Left lung (tissue), 10 donors: ENCODE data around the gene FAT1. TPM values are rescaled to one million over a fixed set of nuclear protein-coding genes. Genes with fewer than 3 reads are reported as not detected.

Experiments
- ATAC-seq: fragments of 200-7000 bp; cut with Tn5 transposase; one replicate; pipeline ENCODE4 v1.9.1; 2020; ENCODE audit warnings: moderate library complexity
- DNase-seq, 4 donors: peaks; one replicate each; pipeline ENCODE4 v3.0.0-alpha.2; 2013 to 2020
- H3K27ac ChIP-seq, 2 donors: fragments of 200-600 bp; sonication (generic) in 1 of 2; one replicate each; pipeline versions ENCODE4 v1.5.0 to v1.8.0; 2020 to 2021
- H3K27me3 ChIP-seq, 2 donors: fragments of 200-600 bp; sonication (generic) in 1 of 2; one replicate each; pipeline versions ENCODE4 v1.5.0 to v1.8.0; 2020 to 2021
- H3K36me3 ChIP-seq, 2 donors: fragments of 200-600 bp; sonication (generic) in 1 of 2; one replicate each; pipeline versions ENCODE4 v1.5.0 to v1.8.0; 2020 to 2021
- H3K4me1 ChIP-seq, 2 donors: fragments of 200-600 bp; one replicate each; pipeline ENCODE4 v1.8.0; 2021
- H3K4me3 ChIP-seq, 2 donors: fragments of 200-600 bp; sonication (generic) in 1 of 2; one replicate each; pipeline versions ENCODE4 v1.5.0 to v1.8.0; 2020 to 2021; ENCODE audit warnings: mild to moderate bottlenecking in 1 of 2
- H3K9me3 ChIP-seq, 2 donors: fragments of 200-600 bp; sonication (generic) in 1 of 2; one replicate each; pipeline versions ENCODE4 v1.5.0 to v1.8.0; 2020 to 2021
- CTCF ChIP-seq, 2 donors: fragments of 200-600 bp; sonication (generic) in 1 of 2; IDR thresholded peaks; one replicate each; pipeline versions ENCODE4 v1.5.0 to v1.8.0; 2021; ENCODE audit warnings: antibody characterized with exemption in 2 of 2
- intact Hi-C, 2 donors: fragments of 100-400 bp; cut with DNase I; formaldehyde crosslinking; loops; one replicate each; pipeline versions ENCODE4 v1.11.2 to v1.14.2; 2022
- polyA plus RNA-seq, 6 donors: library from polyadenylated mRNA; unstranded; fragments of 120-200 nt; gene quantifications; one replicate each; pipeline ENCODE4 v1.2.1, GENCODE V29; 2013; ENCODE audit not compliant: insufficient read length in 6 of 6
- total RNA-seq, 2 donors: library from RNA; stranded (reverse); fragmentation: NEBNext Ultra II Directional; extraction: Animal tissue kit (Norgen Biotek cat#: 25700); gene quantifications; one replicate each; pipeline ENCODE4 v1.2.1, GENCODE V29; 2021
- donor health status: DM: no; HTN: yes; CAD: no.
- donor health status: DM: no; HTN: no; CAD: no.

FAT1 gene
- total and polyA plus RNA-seq, 8 donors, result 70.3 to 278 (median 232) TPM

- no peak for TF ChIP-seq CTCF (IDR thresholded peaks at IDR 0.05)
- Histone ChIP-seq H3K27ac (no peak overlapping the region), H3K4me3 (no peak overlapping the region), H3K36me3 (no peaks in the 10 kb centered on the region), H3K27me3 (no peaks in the 10 kb centered on the region), H3K9me3 (no peaks in the 10 kb centered on the region), H3K4me1 (no peaks in the 10 kb centered on the region)
- DNase-seq, result no peak
- intact Hi-C loops, result no loop called here
- ATAC-seq, result no peak
Observed at GRCh38 chr4:186647821-186648220, 75.8 kb downstream of the FAT1 start.

- H3K4me1 ChIP-seq, result no peaks in the 10 kb centered on the region
- DNase-seq (no peak), ATAC-seq (no peak)
- H3K36me3 ChIP-seq, result peaks cover 0 to 5% of the 10 kb centered on the region in 2 donors
- no peak overlapping the region for H3K4me3 ChIP-seq
- no peaks in the 10 kb centered on the region for H3K27me3 ChIP-seq
- no peak overlapping the region for H3K27ac ChIP-seq
- no peaks in the 10 kb centered on the region for H3K9me3 ChIP-seq
- TF ChIP-seq CTCF (IDR thresholded peaks at IDR 0.05), result no peak
- intact Hi-C loops, result no loop called here
Observed at GRCh38 chr4:186644737-186645261, 78.9 kb downstream of the FAT1 start.

GRCh38 chr4:186644311-186644638, 79.4 kb downstream of the FAT1 start:
- no peak for TF ChIP-seq CTCF (IDR thresholded peaks at IDR 0.05)
- intact Hi-C loops, result no loop called here
- H3K36me3 ChIP-seq, result peaks cover 0 to 5% of the 10 kb centered on the region in 2 donors

GRCh38 chr4:186643501-186644310, 80.0 kb downstream of the FAT1 start:
- H3K36me3 ChIP-seq, result peaks cover 0 to 5% of the 10 kb centered on the region in 2 donors
- intact Hi-C loops, result no loop called here
- H3K9me3 ChIP-seq, result no peaks in the 10 kb centered on the region
- ATAC-seq, result peak; percentile 25
- TF ChIP-seq CTCF (IDR thresholded peaks at IDR 0.05), result no peak
- peak in 1 of 4 donors; percentile 23 for DNase-seq
- no peaks in the 10 kb centered on the region for H3K27me3 ChIP-seq
- H3K4me3 ChIP-seq, result no peak overlapping the region
- H3K4me1 ChIP-seq, result no peaks in the 10 kb centered on the region
- H3K27ac ChIP-seq, result no peak overlapping the region

More at GRCh38 chr4:186644311-186644638, 79.4 kb downstream of the FAT1 start:
- Histone ChIP-seq H3K4me3 (no peak overlapping the region), H3K27me3 (no peaks in the 10 kb centered on the region), H3K9me3 (no peaks in the 10 kb centered on the region), H3K27ac (no peak overlapping the region), H3K4me1 (no peaks in the 10 kb centered on the region)
- ATAC-seq, result no peak
- no peak for DNase-seq

- Histone ChIP-seq H3K4me3 (no peak overlapping the region), H3K4me1 (no peaks in the 10 kb centered on the region), H3K27ac (no peak overlapping the region), H3K36me3 (peaks cover 0 to 5% of the 10 kb centered on the region in 2 donors), H3K27me3 (no peaks in the 10 kb centered on the region), H3K9me3 (no peaks in the 10 kb centered on the region)
- ATAC-seq (no peak), DNase-seq (no peak)
- intact Hi-C loops, result no loop called here
- TF ChIP-seq CTCF (IDR thresholded peaks at IDR 0.05), result no peak
Observed at GRCh38 chr4:186642998-186643397, 80.7 kb downstream of the FAT1 start.
